Measurements from ENCODE around the gene CSRP2. TPM values are rescaled to one million over a fixed set of nuclear protein-coding genes. Genes with fewer than 3 reads are reported as not detected.

The CSRP2 gene
- total and polyA plus RNA-seq, 2 of the 13 experiments (the other 11 are each of a cell fraction or from before 2014, with no cell fraction given) = 7.2 to 8.0 TPM

DNA sequence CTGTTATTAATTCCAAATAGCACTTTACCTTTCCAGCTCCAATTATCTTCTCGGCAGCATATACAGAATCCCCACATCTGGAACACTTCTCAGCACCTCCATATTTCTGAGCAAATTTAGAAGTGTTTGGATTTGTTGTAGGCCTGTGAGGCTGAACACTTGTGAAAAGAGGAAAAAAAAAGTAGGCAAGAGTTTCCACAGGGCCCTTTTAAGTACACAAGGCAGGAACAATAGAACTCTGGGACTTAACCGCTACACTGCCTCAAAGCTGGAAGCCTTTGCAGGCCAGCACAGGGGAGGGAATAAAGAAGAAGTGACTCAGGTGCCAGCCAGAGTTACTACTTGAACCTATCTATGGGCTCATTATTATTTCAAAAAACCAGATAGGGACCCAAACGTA is 18.6 kb downstream of the CSRP2 start:
- 93% methylated on average over 3 of the region's 3 CpGs for WGBS (ENCODE audit: low lambda C conversion rate)
- intact Hi-C loops (cut with micrococcal nuclease; ENCODE audit: unreplicated experiment) = no loop called here
- Histone ChIP-seq H3K9me3 (ENCODE audit: low read length) (no peaks in the 10 kb centered on the region), H3K27me3 (ENCODE audit: control insufficient read depth in 1 of 2, insufficient read depth in 2 of 2, low read length in 2 of 2) (no peaks in the 10 kb centered on the region), H3K36me3 (replicated peaks in 1 of 2; ENCODE audit: control insufficient read depth in 1 of 2, insufficient read depth in 2 of 2, low read length in 2 of 2) (no peaks in the 10 kb centered on the region), H3K9ac (ENCODE audit: insufficient read depth, low read depth, low read length) (no peak overlapping the region), H3K79me2 (ENCODE audit: insufficient read depth, low read length) (no peaks in the 10 kb centered on the region), H3K4me2 (ENCODE audit: low read depth, low read length) (no peak overlapping the region), H4K20me1 (ENCODE audit: insufficient read depth, low read length) (no peaks in the 10 kb centered on the region), H3K4me1 (ENCODE audit: insufficient read depth, low read length) (no peaks in the 10 kb centered on the region), H3K4me3 (replicated peaks in 1 of 3; ENCODE audit: insufficient read depth in 1 of 3, low read depth in 2 of 3, low read length in 3 of 3) (no peak overlapping the region), H3K27ac (ENCODE audit: extremely low read length, insufficient read depth, low read length) (no peak overlapping the region), H2AFZ (ENCODE audit: low read length) (no peak overlapping the region)
- no peak for FAIRE-seq
- DNase-seq (ENCODE audit: low spot score) = no peak
- ChIA-PET POLR2A (no interaction called here), CTCF (ENCODE audit: low intra/inter-chr PET ratio, low total read pairs) (no interaction called here)
- TF ChIP-seq ZNF333 (CRISPR knock-in tag; IDR thresholded peaks at IDR 0.05; ENCODE audit: borderline replicate concordance) = no peak
- TF ChIP-seq ZSCAN25 (CRISPR knock-in tag; IDR thresholded peaks at IDR 0.05) = no peak
- no peak for TF ChIP-seq TBX2 (CRISPR knock-in tag; IDR thresholded peaks at IDR 0.05; ENCODE audit: borderline replicate concordance)
- no peak for TF ChIP-seq SUZ12 (IDR thresholded peaks at IDR 0.05; ENCODE audit: low read depth, low read length)
- no peak for TF ChIP-seq ZNF773 (CRISPR knock-in tag; IDR thresholded peaks at IDR 0.05; ENCODE audit: borderline replicate concordance)
- no peak for TF ChIP-seq YEATS4 (CRISPR knock-in tag; IDR thresholded peaks at IDR 0.05; ENCODE audit: borderline replicate concordance)
- TF ChIP-seq, protein P1, sequence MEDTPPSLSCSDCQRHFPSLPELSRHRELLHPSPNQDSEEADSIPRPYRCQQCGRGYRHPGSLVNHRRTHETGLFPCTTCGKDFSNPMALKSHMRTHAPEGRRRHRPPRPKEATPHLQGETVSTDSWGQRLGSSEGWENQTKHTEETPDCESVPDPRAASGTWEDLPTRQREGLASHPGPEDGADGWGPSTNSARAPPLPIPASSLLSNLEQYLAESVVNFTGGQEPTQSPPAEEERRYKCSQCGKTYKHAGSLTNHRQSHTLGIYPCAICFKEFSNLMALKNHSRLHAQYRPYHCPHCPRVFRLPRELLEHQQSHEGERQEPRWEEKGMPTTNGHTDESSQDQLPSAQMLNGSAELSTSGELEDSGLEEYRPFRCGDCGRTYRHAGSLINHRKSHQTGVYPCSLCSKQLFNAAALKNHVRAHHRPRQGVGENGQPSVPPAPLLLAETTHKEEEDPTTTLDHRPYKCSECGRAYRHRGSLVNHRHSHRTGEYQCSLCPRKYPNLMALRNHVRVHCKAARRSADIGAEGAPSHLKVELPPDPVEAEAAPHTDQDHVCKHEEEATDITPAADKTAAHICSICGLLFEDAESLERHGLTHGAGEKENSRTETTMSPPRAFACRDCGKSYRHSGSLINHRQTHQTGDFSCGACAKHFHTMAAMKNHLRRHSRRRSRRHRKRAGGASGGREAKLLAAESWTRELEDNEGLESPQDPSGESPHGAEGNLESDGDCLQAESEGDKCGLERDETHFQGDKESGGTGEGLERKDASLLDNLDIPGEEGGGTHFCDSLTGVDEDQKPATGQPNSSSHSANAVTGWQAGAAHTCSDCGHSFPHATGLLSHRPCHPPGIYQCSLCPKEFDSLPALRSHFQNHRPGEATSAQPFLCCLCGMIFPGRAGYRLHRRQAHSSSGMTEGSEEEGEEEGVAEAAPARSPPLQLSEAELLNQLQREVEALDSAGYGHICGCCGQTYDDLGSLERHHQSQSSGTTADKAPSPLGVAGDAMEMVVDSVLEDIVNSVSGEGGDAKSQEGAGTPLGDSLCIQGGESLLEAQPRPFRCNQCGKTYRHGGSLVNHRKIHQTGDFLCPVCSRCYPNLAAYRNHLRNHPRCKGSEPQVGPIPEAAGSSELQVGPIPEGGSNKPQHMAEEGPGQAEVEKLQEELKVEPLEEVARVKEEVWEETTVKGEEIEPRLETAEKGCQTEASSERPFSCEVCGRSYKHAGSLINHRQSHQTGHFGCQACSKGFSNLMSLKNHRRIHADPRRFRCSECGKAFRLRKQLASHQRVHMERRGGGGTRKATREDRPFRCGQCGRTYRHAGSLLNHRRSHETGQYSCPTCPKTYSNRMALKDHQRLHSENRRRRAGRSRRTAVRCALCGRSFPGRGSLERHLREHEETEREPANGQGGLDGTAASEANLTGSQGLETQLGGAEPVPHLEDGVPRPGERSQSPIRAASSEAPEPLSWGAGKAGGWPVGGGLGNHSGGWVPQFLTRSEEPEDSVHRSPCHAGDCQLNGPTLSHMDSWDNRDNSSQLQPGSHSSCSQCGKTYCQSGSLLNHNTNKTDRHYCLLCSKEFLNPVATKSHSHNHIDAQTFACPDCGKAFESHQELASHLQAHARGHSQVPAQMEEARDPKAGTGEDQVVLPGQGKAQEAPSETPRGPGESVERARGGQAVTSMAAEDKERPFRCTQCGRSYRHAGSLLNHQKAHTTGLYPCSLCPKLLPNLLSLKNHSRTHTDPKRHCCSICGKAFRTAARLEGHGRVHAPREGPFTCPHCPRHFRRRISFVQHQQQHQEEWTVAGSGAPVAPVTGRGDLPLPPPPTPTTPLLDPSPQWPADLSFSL (CRISPR knock-in tag; IDR thresholded peaks at IDR 0.05) = no peak
- no peak for TF ChIP-seq ZBTB44 (CRISPR knock-in tag; IDR thresholded peaks at IDR 0.05)
- no peak for TF ChIP-seq RBFOX2 (IDR thresholded peaks at IDR 0.05; ENCODE audit: low read depth, low read length)
- no peak for TF ChIP-seq HNF4A (CRISPR knock-in tag; IDR thresholded peaks at IDR 0.05)
- TF ChIP-seq ZNF784 (CRISPR knock-in tag; IDR thresholded peaks at IDR 0.05; ENCODE audit: borderline replicate concordance) = no peak
- in situ Hi-C loops (cut with HindIII; ENCODE audit: extremely low pct_ligation_motif_present, low pct_unique_long_range_greater_than_20kb) = no loop called here
- peak; percentile 30; the same call in 1 of the 3 replicates for ATAC-seq
- no TSS peak for BruUV-seq (replicated peaks)

Data from HepG2 (cell line).